Stimulated activated CD8-positive, alpha-beta memory T cell treated with anti-CD3 and anti-CD28 coated beads, Interleukin-15, amount 100 ng/mL, for 48 hours (primary cell): ENCODE measurements around the gene PCDH9.
"Not testable (repeated sequence)": the region's sequence is repeated elsewhere in the genome, so short reads cannot be mapped to it uniquely, and the experiment has no call there.

ENCODE experiments used
- DNase-seq, 2 donors: peaks; one replicate each; pipeline ENCODE4 v3.0.0-alpha.2; 2020; ENCODE audit warnings: low read depth in 2 of 2

Gene PCDH9

DNA sequence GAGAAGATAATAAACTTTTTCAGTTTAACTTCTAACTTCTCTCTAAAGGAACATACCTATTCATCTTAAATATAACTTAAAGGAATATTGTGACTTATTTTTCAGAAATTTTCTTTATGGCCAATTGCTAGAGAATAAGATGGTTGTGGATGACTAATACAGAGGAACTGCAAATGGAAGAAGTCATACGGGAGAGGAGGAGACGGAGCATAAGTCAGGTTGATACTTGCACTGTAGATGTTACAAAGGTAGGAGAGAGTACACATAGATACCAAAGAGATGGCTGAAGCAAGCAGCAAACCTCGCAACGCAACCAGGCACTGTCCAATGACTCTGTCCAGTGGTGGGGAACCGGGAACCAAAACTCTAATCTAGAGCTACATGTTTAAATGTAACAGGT, 963.4 kb downstream of the PCDH9 start:
- DNase-seq: no peak

DNA sequence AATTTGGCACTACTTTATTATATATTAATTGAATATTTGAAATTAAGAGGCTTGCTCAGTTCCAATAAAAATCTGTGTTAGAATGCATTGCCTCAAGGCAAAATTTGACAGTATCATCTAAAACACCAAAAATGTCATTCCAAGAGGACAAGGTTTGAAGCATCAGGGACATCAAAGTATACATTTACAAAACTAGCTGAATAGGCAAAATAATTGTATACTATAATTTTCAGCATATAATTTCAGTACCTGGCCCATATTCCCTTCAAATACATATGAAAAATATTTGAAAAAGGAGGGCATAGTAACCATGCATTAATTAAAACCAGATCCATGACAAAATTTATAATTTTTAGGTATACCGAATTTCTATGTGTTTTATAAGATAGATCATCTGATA, 963.8 kb downstream of the PCDH9 start:
- no peak for DNase-seq

DNA sequence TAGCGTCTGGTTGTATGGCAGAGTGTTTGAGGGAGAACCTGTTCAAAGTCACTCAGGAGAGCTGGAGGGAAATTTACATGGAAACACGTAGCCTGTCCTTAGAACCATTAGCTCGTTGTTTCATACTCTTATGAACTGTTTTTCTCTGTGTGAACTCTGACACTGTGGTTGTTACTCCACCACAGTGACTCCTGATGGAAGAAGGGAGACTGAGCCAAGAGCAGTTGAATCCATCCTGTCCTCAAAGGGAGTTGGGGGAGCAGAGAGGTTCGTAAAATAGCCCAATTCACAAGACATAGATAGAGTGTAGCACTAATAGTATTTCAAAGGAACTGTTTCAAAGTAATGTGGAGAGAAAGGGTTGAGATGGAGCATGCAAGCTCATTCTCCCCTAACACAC, 964.8 kb downstream of the PCDH9 start:
- DNase-seq: no peak

DNA sequence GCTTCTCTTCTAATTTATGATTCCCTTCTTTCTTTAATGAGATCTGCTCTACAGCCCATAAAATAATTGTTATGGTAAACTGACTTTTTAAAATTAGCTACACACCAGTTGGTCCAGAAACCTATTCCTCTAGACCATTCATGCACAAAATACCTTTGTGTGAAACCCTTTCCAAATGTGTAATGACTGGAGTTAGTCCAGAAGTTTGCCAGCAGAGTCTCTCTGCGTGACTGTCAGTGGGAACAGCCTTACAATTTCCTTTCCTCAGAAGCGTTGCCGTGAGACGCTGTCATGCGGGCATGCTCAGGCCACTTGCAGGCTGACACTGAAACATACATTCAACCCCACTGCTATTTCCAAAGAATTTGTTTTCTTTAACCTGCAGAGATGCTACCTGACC, 965.2 kb downstream of the PCDH9 start:
- no peak for DNase-seq

DNA sequence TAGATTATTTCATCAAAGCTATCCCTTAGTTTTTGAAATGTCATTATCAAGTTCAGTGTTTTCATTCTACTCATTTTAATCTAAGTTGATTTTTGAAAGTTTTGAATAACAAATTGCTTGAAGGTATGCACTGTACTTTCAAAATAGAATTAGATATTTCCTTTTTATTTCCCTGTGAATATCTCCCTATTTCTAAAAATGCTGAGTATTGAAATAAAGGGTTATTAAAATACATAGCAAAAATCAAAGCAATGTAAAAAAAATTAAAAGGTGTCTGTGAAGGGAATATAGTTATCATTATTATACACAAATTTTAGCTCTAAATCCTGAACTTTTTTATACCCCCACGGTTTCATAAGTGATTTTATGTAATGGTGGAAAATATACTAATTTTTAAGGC, 967.8 kb downstream of the PCDH9 start:
- no peak for DNase-seq

DNA sequence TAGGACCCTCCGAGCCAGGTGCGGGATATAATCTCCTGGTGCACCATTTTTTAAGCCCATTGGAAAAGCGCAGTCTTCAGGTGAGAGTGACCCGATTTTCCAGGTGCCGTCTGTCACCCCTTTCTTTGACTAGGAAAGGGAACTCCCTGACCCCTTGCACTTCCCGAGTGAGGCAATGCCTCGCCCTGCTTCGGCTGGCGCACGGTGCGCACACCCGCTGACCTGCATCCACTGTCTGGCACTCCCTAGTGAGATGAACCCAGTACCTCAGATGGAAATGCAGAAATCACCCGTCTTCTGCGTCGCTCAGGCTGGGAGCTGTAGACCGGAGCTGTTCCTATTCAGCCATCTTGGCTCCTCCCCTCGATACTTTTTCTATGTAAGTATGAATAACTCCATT, 970.7 kb downstream of the PCDH9 start:
- DNase-seq: not testable (repeated sequence)
